GM20000 (cell line): ENCODE results near the gene PRKAG2.

Experiments
- DNase-seq: peaks from one replicate; pipeline ENCODE4 v3.0.0; 2012; ENCODE audit warnings: low spot score
- TF ChIP-seq, protein P1 (sequence below): IDR thresholded peaks from 2 replicates; pipeline ENCODE4 v1.5.1; 2012; ENCODE audit warnings: mild to moderate bottlenecking, control low read depth; ENCODE audit errors: extremely low read depth, missing control alignments

The PRKAG2 gene

GRCh38 chr7:151808400-151809145 lies 68.3 kb downstream of the PRKAG2 start:
- no peak for DNase-seq
- TF ChIP-seq, protein P1, sequence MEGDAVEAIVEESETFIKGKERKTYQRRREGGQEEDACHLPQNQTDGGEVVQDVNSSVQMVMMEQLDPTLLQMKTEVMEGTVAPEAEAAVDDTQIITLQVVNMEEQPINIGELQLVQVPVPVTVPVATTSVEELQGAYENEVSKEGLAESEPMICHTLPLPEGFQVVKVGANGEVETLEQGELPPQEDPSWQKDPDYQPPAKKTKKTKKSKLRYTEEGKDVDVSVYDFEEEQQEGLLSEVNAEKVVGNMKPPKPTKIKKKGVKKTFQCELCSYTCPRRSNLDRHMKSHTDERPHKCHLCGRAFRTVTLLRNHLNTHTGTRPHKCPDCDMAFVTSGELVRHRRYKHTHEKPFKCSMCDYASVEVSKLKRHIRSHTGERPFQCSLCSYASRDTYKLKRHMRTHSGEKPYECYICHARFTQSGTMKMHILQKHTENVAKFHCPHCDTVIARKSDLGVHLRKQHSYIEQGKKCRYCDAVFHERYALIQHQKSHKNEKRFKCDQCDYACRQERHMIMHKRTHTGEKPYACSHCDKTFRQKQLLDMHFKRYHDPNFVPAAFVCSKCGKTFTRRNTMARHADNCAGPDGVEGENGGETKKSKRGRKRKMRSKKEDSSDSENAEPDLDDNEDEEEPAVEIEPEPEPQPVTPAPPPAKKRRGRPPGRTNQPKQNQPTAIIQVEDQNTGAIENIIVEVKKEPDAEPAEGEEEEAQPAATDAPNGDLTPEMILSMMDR = no peak

GRCh38 chr7:151807846-151808245 lies 69.1 kb downstream of the PRKAG2 start:
- DNase-seq = no peak
- TF ChIP-seq, protein P1 = no peak

DNA sequence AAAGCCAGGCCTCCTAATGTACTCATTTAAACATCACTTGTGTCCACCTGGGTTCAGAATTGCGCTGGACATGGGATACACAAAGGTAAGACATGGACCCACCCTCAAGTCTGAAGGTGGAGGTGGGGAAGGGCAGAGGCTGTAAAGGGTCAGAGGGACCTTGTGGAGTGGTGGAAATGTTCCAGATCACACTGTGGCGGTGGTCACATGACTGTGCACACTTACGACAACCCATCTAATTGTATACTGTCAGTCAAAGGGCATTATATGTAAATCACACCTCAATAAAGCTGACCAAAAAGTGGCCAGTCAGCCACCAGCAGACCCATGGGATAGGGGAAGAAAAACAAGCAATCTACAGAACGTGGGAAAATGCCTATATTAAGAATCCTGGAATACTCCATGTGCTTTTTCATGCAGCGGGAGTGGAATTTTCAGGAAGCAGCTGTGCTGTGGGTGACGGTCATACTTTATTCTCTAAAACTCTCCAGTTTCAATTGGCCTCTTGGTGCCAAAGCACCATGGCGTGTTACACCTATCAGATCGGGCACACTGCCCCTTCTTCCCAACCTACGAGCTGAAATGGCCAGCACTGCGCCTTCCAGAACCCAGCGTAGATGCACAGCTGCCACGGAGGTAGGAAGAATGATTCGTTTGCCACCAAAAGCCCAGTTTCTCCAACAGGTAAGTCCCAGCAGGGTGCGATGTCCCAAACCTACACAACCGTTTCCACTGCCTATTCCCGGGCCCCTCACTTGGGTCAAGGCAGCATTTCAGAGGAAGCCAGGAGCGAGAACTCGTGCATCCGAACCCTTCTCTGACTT lies 69.8 kb downstream of the PRKAG2 start:
- DNase-seq = no peak
- TF ChIP-seq, protein P1 = no peak

DNA sequence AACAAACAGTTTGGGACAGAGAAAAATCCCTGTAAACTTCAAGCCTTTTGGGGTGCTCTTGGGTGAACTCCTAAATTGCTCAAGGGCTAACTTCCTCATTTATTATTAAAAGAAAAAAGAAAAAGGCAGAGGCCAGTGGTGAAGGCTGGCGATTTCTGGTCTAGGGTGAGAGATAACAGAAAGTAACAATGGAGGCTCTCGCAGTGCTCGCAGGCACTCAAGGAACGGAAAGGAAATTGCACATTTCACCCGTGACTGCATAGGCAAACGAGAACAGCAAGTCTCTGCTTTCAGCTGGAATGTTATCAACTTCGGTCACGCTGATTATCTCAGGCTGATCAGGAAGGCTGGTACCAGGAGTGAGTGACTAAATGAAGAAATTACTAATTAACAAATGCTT lies 70.7 kb downstream of the PRKAG2 start:
- TF ChIP-seq, protein P1 = no peak
- DNase-seq = no peak

DNA sequence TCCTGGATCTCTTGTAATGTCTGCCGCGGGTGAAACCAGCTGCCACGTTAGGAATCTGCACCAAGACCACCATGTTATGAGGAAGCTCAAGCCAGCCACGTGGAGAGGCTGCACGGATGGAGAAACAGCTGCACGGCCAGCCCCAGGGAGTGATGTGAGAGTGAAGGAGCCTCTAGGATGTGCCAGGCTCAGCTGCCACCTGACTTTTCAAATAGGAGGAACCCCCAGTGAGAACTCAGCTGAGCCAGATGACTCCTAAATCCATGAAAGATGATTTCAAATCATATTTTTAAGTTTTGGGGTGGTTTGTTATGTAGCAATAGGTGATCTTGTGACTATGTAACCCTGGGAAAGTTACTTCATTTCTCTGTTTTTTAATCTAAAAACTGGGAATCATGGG lies 71.7 kb downstream of the PRKAG2 start:
- TF ChIP-seq, protein P1 = no peak
- DNase-seq = no peak

DNA sequence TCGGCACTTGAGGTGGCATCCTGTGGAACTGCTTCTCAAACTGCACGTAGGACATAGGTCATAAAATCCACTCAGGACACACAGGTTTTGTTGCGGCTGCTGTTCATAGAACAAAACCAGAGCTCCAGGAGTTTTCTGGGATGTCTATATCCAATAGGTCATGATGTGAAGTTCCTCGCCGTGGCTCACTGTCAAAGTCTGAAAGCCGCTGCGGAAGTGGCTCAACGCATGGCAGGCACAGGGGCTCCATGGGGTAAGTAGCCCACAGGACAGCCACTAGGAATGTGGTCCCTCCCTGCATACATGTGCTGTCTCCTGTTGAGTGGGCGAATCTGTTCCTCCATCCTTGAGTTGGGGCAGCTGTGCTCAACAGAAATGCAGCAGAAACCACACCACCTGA lies 72.2 kb downstream of the PRKAG2 start:
- TF ChIP-seq, protein P1 = no peak
- no peak for DNase-seq

GRCh38 chr7:151803841-151804240 lies 73.1 kb downstream of the PRKAG2 start:
- DNase-seq = no peak
- TF ChIP-seq, protein P1 = no peak
